ENCODE measurements around the gene ADCYAP1R1.

DNA sequence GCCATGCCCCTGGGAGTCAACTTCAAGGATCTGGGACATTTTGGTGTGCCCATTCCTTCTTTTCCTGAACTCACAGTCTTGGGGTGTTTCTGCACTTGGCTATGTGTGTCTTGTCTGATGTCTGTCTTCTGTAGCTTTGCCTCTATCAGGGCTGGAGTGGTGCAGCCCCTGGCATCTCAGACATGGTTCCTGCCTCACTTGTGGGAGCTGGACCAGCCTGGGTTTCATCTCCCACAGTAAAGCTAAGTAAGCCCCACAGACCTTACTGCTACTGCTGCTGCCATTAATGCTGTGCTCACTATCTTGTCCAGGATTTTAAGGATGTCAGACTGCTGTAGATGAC is 59.0 kb downstream of the ADCYAP1R1 start:
- TF ChIP-seq CTCF (IDR thresholded peaks at IDR 0.05): no peak
- no peak for TF ChIP-seq POLR2A (IDR thresholded peaks at IDR 0.05)
- TF ChIP-seq POLR2AphosphoS5 (IDR thresholded peaks at IDR 0.05): no peak
